T1000 (cell line): Measurements from ENCODE around the gene GMDS.

Experiments
- DNase-seq: peaks from one replicate; lab custom pipeline; 2025; ENCODE audit warnings: mixed read lengths; lab: John Stamatoyannopoulos, UW

GMDS gene

DNA sequence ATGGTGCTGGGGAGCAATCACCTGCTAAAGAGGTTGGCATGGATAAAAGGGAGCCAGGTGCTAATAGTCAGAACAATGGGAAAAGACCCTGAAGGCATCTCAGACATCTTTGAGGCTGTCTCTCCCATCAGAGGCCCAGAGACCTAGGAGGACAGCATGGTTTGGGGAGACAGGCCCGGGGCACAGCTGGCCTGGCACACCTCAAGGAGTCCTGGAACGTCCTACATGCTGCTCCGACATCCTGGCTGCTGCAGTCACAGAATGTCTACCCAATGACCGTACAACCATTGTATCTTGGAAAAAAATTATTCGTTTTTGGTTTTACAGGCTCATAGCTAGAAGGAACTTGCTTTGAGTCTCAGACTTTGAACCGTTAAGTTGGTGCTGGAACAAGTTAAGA is 4.4 kb downstream of the GMDS start:
- DNase-seq, result no peak

DNA sequence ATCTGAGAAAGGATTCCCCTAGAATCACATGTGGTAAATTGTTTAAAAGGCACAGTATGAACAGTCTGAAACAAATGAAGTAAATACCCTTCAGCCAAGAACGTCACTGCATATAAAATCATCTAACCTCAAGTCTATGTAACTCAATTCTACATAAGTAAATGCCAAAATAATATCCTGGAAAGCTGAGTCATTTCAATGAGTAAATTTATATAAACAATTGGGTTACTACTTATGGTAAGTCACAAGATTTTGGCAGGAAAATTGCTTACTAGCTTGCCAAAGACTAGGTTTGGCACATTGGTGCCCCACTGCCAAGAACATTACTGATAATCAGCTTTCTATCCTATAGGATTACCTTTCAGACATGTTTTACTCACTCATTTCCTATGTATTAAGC is 8.4 kb downstream of the GMDS start:
- no peak for DNase-seq

DNA sequence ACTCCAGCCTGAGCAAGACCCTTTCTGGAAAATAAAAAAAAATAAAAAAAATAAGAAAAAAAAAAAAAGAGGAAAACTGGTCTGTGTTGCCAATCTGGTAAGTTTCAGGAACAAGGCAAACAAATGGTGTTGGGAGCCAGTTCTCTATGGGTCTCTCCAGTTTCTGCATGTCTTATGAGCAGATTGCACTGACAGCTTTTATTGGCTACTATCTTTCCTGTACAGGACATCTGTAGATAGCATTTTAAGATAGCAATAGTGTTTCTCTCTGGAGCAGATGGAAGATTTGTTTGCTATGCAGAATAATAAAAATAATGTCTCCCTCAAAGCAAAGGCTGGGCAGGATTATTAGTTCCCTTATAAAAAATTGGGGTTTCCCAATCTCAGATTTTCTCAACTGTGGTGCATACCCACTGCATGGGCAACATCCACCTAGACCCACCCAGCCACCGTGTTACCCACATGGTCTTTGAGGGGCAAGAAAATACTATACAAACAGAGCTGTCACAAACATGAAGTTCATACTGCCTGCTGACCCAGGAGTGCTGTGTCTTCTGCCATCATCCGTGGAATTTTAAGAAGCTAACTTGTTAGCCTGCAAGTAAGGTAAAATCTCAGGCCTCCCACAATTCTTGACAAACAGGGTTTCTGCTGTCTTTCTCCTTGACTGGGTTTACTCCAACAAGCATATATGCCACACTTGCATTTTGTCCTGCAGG is 9.5 kb downstream of the GMDS start:
- no peak for DNase-seq

DNA sequence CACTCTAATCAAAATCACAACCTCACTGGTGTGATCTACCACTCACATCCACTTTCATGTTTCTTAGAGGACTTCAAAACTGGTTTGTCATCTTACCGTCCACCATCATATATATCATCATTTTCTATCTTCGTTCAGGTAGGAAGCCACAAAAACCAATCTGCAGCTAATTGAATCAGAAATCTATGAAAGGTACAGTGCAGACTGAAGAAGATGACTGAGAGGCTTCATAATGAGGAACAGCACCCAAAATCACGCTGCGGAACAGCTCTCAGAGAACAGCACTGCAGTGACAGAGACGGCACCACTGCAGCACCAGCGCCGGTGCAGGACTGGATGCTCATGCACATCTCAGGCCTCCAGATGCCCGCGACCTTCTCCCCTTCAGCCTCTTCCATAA is 13.0 kb downstream of the GMDS start:
- DNase-seq, result no peak

DNA sequence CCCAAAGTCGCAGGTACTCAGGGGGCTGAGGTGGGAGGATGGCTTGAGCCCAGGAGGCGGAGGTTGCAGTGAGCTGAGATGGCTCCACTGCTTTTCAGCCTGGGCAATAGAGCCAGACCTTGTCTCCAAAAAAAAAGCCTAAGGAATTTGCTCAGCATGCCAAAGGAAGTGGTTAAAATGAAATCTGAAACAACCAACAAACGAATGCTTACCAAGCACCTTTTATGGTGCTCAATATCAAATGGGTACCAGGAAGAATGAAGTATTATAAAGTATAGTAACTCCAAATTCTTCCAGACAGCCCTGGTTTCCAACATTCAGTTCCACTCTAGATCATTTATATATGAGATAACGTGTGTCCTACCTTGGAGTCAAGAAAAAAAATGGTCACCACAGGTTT is 14.0 kb downstream of the GMDS start:
- DNase-seq, result no peak

DNA sequence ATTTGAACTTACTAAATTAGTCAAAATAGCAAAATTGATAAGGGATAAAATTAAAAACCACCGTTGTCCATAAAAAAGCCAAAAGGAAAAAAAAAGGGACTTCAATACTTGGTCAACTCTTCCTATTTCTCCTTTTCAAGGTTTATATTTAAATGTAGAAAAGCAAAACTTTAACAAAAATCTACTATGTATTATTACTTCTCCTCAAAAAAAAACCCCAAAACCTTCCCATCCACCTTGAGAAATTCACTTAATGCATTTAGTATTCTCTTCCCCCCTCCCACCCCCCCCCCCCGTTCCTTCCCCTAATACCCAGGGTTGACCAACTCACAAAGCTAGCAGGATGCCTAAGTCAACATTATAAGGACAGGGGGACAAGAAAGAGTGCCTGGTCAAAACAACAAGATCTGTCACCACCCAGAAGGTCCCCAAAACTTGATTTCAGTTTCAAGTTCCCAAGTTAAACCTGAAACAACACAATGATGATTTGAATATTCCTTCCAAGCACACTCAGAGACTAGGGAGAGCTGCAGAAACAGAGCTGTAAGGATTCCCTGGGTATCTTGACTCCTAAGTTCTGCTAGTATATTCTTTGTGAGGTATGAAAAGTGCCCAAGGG is 14.6 kb downstream of the GMDS start:
- no peak for DNase-seq

DNA sequence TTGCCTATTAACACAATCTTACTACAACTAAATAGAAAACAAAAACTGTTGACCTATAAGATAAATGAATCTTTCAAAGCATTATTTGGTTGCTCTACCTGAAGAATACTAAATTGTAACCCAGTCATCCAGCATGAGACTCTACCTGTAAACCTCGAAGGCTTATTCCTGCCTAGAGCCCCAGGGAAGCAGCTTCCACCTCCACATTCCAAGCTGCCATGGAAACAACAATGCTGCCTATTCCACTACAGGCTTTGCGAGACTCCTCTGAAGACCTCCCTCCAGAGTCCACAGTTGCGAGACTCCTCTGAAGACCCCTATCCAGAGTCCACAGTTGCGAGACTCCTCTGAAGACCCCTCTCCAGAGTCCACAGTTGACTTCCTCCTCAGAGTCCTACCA is 15.7 kb downstream of the GMDS start:
- DNase-seq, result no peak

DNA sequence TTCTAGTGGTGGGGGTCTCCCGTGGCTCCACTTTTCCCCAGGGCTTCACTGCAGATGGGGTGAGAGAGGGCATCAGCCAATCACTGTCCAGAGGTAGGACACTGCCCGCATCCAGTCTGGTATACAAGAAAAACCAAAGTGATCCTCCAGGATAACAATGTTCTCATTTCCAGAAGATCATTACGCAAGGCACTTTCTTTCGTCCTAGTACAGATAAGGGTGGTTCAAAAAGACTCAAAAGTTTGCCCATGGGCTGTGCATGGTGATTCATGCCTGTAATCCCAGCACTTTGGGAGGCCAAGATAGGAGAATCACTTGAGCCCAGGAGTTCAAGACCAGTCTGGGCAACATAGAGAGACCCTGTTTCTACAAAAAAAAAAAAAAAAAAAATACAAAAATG is 16.4 kb downstream of the GMDS start:
- DNase-seq, result no peak

DNA sequence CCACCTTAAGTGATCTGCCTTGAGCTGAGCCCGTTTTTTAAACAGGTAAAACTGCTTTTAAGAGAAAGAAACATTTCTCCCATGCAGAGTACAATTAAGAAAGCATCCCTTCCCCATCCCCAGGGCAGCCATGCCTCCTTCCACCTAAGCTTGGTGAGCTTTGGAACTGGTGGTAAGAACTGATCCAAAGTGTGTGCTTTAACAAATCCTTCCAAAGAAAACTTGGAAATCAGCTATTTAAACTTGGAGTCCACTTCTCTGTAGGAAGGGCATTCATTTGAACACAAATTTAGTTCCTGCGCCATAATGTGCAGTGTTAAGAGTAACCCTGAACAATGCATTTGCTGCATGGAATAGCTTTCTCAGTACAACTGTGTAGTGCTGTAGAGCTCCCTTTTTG is 17.0 kb downstream of the GMDS start:
- no peak for DNase-seq

DNA sequence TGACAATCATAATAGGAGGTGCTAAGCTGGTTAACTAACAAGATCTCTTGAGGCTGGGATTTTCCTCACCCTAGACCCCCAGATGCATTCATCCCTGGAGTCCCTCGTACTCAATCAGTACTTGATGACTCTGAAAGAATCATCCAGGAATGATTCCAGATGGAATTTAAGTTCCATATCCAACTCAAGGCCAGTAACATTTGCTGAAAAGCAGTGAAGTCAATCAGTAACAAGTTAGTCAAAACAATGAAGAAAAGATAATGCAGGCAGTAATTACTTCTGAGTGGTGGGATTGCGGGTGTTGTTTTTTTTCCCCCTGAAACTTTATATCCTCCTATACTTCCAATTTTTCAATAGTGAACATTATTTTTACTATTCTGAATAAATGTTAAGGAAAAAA is 18.6 kb downstream of the GMDS start:
- no peak for DNase-seq

DNA sequence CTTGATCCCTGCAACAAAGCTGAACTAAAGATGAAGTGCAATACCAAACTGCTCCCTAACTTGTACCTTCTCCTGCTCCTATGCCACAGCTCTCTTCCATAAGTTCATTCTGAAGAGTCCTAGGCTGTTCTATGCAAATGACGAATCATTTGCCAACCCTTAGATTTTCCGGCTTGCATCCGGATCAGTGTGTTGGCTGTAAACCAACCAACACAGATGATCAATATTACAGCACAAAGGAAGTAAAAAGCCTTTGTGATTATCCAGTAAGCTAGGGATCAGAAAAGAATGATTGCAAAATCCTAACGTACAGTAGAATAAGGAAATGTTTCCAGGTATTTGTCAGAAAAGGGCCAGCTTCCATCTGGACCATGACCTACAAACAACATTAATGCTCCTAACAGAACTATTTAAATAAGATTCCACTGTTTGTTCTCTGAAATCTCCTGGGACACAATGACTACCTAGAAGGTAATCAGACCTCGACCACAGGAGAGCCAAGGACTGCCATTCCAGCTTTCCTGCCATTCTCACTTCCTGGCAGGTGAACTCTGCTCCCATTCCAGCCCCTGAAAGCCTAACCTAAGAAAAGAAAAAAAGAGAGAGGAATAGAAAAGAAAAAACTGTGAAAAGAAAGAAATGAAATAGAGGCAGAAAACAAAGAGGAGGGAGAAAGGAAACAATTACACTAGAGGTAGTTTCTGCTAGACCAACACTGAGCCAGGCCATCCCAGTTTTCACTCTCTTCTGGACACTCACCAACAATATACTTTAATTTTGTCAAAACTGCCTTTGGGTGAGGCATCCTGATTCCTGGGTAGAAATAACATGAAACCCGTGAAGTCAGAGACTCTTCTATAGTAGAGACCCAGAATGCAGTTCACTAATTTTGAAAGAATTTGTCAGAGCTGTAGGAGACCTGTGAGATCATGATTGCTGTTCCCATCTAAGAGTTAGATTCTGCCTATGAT is 19.7 kb downstream of the GMDS start:
- DNase-seq, result no peak

DNA sequence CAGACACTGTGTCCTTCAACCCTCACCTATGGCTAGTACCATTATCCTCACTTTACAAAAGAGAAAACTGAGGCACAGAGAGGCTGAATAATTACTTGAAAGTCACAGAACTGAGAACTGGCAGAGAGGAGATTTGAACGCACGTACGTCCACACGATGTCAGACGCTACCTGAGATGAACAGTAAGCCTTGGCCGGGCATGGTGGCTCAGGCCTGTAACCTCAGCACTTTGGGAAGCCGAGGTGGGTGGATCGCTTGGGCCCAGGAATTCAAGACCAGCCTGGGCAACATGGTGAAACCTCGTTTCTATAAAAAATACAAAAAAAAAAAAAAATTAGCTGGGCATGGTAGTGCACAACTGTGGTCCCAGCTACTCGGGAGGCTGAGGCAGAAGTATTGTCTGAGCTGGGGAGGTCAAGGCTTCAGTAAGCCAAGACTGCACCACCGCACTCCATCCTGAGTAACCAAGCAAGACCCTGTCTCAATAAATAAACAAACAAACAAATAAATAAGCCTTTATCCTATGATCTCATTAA is 20.5 kb downstream of the GMDS start:
- DNase-seq, result no peak

DNA sequence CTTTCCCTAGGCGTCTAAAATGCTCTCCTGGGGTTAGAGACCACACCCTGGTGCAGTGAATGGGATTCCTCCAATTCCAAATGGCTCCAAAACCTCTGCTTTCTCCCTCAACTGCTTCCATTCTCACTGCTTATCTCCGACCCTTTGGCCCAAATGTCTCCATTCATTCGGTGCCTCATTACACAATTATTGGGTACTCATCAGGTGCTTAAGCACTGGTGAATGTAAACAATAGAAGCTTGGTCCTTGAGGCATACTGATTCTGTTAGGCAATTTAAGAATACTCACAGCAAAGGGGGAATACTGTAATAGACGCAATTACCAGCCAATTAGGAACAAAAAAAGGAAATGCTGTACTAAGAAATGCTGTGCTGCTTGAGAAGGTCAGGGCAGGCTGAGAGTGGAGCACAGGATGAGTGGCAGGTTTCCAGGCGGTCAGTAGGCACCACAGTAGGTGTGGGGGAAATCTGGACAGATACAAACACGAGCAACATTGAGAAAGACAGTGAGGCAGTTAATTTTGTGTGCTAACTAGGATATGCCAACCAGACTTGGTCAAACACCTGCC is 23.0 kb downstream of the GMDS start:
- DNase-seq, result no peak

DNA sequence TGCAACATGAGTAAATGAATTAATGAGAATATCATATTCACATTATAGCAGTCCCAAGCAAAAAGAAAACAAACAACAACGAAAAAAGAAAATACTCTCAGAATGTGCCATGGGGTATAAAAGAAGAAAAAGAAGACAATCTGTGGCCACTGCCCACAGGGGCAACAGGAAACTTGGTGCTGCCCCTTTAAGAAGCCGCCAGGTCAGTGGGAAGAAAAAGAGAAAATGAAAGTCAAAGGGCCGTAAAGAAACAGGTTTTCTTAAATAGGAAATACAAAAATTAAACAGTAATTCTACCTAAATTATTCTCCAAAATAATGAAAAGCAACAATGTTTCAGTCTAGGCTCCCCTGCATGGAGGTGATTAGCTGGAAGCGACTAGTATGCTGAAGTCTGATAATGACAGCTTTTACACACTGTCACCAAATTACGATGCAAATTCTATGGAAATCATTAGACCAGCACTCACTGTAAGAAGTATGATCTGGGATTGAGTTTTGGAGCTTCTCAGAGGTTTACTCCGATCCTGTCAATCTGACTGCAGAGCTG is 23.6 kb downstream of the GMDS start:
- DNase-seq, result no peak

DNA sequence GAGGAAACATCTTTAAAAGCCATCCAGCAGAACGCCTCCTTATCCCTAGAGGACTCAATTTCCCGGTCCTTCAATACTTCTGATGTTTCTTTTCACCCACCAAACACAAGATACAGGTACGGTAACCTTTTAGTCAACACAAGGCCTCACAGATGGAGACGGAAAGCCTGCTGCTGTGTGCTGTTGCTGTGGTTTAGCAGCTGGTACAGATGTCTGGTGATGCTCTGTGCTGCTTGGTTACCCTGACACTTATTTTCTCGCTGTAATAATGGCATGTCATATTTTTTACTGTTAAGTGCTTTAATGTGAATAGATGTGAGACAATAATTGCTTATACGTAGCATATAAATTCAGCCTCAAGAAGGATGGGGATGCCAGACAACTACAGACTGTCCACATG is 25.3 kb downstream of the GMDS start:
- DNase-seq, result no peak

DNA sequence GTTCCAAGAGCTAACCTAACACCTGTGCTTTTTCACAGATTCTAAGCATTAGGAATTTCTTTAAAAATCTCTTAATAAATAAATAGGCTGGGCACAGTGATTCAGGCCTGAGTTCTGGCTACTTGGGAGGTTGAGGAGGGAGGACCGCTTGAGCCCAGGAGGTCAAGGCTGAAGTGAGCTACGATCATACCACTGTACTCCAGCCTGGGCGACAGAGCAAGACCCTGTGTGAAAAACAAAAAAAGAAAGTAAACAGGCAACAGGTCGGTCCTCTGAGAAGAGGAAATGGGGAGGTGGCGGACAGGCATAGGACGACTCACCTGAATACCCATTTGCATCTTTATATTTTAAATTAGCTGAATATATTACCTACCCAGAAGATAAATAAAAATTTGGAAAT is 26.5 kb downstream of the GMDS start:
- DNase-seq, result no peak

DNA sequence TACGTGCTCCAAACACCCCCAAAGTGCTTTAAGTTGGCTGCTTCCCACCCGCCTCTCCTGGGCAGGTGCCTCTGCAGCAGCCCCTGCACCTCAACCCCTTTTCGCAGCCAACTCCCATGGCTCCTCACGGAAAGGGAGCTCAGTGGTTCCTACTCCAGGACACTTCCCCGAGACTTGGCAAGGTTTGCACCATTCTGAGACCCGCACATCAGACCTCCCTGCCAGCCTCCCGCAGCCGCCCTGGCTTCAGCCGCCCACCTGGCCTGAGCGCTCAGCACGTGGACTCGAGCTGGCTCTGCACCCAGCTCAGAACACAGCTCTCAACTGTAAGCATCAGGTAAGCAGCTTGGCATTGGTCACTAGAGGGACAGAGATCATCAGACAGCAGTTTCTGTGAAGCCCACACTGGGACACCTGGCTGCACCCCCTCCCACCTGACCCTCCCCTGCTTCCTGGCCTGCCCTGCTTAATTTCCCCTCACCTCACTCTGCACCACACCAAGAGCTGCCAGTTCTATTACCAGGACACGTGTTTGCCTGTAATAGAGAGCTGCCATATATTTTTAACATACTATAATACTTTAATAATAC is 28.5 kb downstream of the GMDS start:
- no peak for DNase-seq

DNA sequence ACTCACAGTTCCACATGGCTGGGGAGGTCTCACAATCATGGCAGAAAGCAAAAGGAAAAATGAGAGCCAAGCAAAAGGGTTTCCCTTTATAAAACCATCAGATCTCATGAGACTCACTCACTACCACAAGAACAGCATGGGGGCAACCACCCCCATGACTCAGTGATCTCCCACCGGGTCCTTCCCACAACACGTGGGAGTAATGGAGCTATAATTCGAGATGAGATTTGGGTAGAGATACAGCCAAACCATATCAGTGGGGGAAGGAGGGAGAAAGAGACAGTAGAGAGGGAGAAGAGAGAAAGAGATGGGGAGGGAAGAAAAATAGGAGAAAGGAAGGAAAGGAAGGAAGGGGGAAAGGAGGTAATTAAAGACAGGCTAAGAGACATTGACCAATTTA is 30.1 kb downstream of the GMDS start:
- DNase-seq, result no peak

DNA sequence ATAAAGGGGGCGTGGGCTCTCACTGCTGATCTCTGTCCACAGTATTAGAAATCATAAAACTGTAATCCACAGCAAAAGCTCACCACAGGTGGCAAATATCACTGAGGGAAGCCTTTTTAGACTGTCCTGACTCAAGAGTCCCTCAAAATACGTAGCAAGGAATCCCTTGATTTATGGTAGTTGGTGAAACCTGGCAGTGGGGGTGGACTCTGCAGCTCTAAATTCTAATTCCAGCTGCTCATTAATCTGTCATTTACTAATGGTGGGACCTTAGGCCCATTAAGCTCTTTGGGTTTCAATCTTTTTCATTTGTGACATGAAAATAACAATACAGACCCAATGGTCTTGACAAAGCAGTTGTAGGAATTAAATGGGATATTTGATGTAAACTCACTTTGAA is 32.3 kb downstream of the GMDS start:
- DNase-seq, result no peak

DNA sequence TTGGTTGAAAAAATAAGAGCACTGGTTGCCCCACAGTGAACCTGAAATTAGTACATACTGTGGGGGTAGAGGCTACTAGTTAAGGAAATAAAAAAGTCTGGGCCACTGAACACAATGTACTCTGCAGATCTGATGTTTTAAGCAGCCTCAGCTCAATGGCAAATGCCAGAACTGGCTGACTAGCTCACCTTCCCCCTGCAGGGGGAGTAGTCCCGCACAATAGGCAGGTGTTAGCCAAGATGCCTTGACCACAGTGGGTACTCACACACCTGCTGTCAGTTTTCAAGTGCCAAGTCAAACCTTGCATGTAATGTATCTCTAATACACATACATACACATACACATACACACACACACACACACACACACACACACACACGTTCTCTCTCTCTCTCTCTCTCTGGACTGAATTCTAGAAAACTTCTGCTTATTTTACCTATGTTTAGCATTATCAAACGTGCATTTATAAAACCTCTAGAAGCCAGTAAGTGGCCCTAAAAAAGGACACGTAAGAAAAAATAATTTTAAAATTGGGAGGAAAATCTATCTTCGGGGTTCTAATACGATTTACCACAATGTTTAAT is 36.1 kb downstream of the GMDS start:
- no peak for DNase-seq

DNA sequence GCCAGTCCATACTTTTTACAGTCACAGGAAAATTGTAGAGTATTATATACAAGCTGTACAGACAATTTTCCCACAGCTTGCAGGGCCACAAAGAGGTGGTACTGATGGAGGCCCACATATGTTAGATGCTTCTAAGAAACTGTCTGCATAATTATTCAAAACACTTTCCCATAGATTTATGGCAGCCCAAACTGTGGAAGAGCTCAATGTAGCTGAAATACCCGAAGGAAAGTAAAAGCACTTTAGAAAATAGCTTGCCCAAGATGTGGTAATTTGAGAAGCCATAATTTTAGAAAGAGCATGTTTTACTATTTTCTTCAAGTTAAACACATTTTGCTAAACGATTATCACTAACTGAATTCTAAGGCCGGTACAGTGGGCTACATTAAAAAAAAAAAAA is 36.9 kb downstream of the GMDS start:
- DNase-seq, result no peak
